GM10248 (cell line): ENCODE measurements around the gene PGP.
"Not testable (repeated sequence)": the region's sequence is repeated elsewhere in the genome, so short reads cannot be mapped to it uniquely, and the experiment has no call there.

Experiments used
- CTCF ChIA-PET: fragments of 300-600 bp; sonication (Branson Sonifier 250); formaldehyde crosslinking; extraction: SDS; loops from one replicate; lab custom pipeline; 2021; ENCODE audit warnings: antibody characterized with exemption; lab: Yijun Ruan, JAX
- POLR2A ChIA-PET: fragments of 350-650 bp; sonication (Branson Sonifier 250); formaldehyde crosslinking; extraction: SDS; loops from one replicate; lab custom pipeline; 2020; ENCODE audit warnings: antibody characterized with exemption; lab: Yijun Ruan, JAX
- DNase-seq: peaks from one replicate; pipeline ENCODE4 v3.0.0; 2012; ENCODE audit errors: extremely low spot score
- TF ChIP-seq, protein P1 (sequence below): IDR thresholded peaks from 2 replicates; pipeline ENCODE4 v1.5.1; 2012; ENCODE audit warnings: mild to moderate bottlenecking, low read depth; ENCODE audit errors: extremely low read depth, missing control alignments, control extremely low read depth

Gene PGP

GRCh38 chr16:2205967-2206313 lies 8.7 kb downstream of the PGP start:
- no peak for DNase-seq
- ChIA-PET CTCF (interaction anchor here (1.0 to 2.7 kb wide), 3 partner anchors 9 to 46 kb away, joined by 3 to 13 read pairs (median 4); partner anchors contain the start of genes ECI1 and PGP), POLR2A (interaction anchor here (1.1 to 1.7 kb wide), 2 partner anchors 9 to 51 kb away, joined by 3 to 7 read pairs; partner anchors contain the start of gene TRAF7)
- TF ChIP-seq, protein P1, sequence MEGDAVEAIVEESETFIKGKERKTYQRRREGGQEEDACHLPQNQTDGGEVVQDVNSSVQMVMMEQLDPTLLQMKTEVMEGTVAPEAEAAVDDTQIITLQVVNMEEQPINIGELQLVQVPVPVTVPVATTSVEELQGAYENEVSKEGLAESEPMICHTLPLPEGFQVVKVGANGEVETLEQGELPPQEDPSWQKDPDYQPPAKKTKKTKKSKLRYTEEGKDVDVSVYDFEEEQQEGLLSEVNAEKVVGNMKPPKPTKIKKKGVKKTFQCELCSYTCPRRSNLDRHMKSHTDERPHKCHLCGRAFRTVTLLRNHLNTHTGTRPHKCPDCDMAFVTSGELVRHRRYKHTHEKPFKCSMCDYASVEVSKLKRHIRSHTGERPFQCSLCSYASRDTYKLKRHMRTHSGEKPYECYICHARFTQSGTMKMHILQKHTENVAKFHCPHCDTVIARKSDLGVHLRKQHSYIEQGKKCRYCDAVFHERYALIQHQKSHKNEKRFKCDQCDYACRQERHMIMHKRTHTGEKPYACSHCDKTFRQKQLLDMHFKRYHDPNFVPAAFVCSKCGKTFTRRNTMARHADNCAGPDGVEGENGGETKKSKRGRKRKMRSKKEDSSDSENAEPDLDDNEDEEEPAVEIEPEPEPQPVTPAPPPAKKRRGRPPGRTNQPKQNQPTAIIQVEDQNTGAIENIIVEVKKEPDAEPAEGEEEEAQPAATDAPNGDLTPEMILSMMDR: no peak

GRCh38 chr16:2205104-2205966 lies 9.3 kb downstream of the PGP start, which contains the start of gene MLST8:
Gene MLST8 (plus strand): TSS chr16:2205454. CDS start chr16:2206086, 632 bp downstream.
- CTCF ChIA-PET: interaction anchor here (1.1 to 2.7 kb wide), 2 partner anchors 9 to 11 kb away, joined by 3 to 13 read pairs; partner anchors contain the start of gene PGP
- POLR2A ChIA-PET: interaction anchor here (1.0 to 1.7 kb wide), 3 partner anchors 10 to 241 kb away, joined by 3 to 7 read pairs (median 3); partner anchors contain the start of genes RPS2 and TRAF7
- peak; percentile 99 for DNase-seq
- TF ChIP-seq, protein P1: no peak

GRCh38 chr16:2204416-2205103 lies 10.1 kb downstream of the PGP start:
- CTCF ChIA-PET: interaction anchor here (1.3 to 2.7 kb wide), 2 partner anchors 10 to 13 kb away, joined by 4 to 13 read pairs; no protein-coding TSS in a partner anchor
- TF ChIP-seq, protein P1: no peak
- no peak for DNase-seq
- POLR2A ChIA-PET: interaction anchor here (1.0 to 1.7 kb wide), 2 partner anchors 49 to 240 kb away, joined by 3 to 7 read pairs; partner anchors contain the start of genes RPS2 and TRAF7

GRCh38 chr16:2203119-2203688 lies 11.4 kb downstream of the PGP start:
- DNase-seq: not testable (repeated sequence)
- POLR2A ChIA-PET: interaction anchor here (0.5 to 1.2 kb wide), 3 partner anchors 12 to 49 kb away, joined by 3 to 5 read pairs (median 4); partner anchors contain the start of genes PGP and TRAF7
- CTCF ChIA-PET: interaction anchor here (1.0 to 1.7 kb wide), 3 partner anchors 8 to 48 kb away, joined by 3 to 16 read pairs (median 6); partner anchors contain the start of genes ECI1 and TRAF7

DNA sequence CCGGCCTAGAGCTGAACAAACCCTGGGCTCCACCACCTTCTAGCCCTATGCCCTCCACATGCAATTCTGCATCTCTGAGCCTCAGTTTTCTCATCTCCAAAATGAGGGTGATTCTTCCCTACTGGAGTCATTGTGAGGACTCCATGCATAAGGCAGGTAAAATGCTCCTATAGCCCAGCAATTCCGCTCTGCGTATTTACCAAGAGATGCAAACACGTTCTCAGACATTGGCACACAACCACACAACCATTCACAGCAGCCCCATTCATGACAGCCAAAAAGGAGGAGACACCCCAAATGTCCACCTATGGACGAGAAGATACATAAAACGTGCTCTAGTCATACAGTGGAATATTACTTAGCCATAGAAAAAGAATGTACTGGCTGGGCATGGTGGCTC lies 14.3 kb downstream of the PGP start:
- POLR2A ChIA-PET: no interaction called here
- TF ChIP-seq, protein P1: no peak
- CTCF ChIA-PET: interaction anchor here (1.6 kb wide), 1 partner anchor 301 kb away, joined by 3 read pairs; no protein-coding TSS in a partner anchor
- DNase-seq: no peak

DNA sequence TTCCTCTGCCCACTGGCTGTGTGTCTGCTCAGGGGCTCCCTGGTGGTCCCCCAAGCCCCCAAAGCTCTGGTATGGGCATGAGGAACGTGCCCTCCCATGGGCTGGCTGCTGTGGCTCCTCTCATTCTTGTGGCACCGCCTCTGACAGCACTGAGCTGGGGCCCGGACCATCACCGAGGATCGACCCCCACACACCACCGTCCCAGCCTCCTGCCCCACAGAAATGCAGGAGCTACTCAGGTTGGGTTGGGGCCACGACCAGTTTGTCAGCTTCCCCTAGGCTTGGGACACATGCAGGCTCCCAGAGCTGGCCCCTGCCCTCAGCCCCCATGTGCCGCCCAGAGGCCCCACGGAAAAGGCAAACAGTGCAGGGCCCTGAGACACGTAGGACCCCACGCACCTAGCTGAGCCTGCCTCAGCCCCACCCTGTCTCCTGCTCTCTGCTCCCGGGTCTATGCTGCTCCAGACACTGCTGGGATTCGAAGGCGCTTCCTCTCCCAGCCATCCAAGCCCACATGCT lies 15.0 kb downstream of the PGP start:
- TF ChIP-seq, protein P1: no peak
- CTCF ChIA-PET: interaction anchor here (1.3 to 1.6 kb wide), 2 partner anchors 52 to 301 kb away, joined by 3 read pairs; no protein-coding TSS in a partner anchor
- POLR2A ChIA-PET: no interaction called here
- no peak for DNase-seq
